B cell (primary cell): ENCODE data around the gene GPRC6A. TPM values are rescaled to one million over a fixed set of nuclear protein-coding genes. Genes with fewer than 3 reads are reported as not detected.

Experiments used
- ATAC-seq: fragments of 200-7000 bp; cut with Tn5 transposase; one replicate; pipeline ENCODE4 v1.10.0; 2021; ENCODE audit warnings: low read depth, mild to moderate bottlenecking, moderate number of reproducible peaks, moderate library complexity
- CTCF ChIA-PET: fragments of 350-600 bp; sonication (Branson Sonifier 250); formaldehyde crosslinking; loops from one replicate; lab custom pipeline; 2021; ENCODE audit warnings: antibody characterized with exemption, inconsistent platforms; lab: Charles Lee
- POLR2A ChIA-PET: fragments of 350-600 bp; sonication (Branson Sonifier 250); formaldehyde crosslinking; loops from one replicate; lab custom pipeline; 2021; ENCODE audit warnings: antibody characterized with exemption; lab: Charles Lee
- DNase-seq: peaks from one replicate; pipeline ENCODE4 v3.0.0; 2013
- H2AFZ ChIP-seq: 2 replicates; pipeline ENCODE4 v1.6.1; 2012; ENCODE audit warnings: mild to moderate bottlenecking, low read depth, low read length; ENCODE audit not compliant: insufficient read depth, poor library complexity, severe bottlenecking
- H3K27ac ChIP-seq, 2 donors: 1 replicate in 1 of 2; 2 replicates in 1 of 2; pipeline ENCODE4 v1.5.1; 2012 to 2013; ENCODE audit warnings: low read length in 2 of 2, mild to moderate bottlenecking in 2 of 2, moderate library complexity in 1 of 2
- H3K27me3 ChIP-seq, 4 experiments: fragments of 200-600 bp in 1 of 4; sonication (generic) in 1 of 4; replicated peaks in 1 of 4; 1 replicate in 2 of 4; 2 replicates in 2 of 4; pipeline versions ENCODE4 v1.6.1 to v1.7.0; 2013 to 2016; ENCODE audit warnings: low read length in 3 of 4, mild to moderate bottlenecking in 2 of 4, mixed read lengths in 1 of 4, moderate library complexity in 1 of 4; ENCODE audit not compliant: insufficient read depth in 4 of 4, control insufficient read depth in 3 of 4; ENCODE audit errors: control extremely low read depth in 1 of 4
- H3K36me3 ChIP-seq, 2 experiments: replicated peaks in 1 of 2; 1 replicate in 1 of 2; 2 replicates in 1 of 2; pipeline versions ENCODE4 v1.6.1 to v1.7.1; 2013; ENCODE audit warnings: low read length in 1 of 2; ENCODE audit not compliant: insufficient read depth in 2 of 2, control insufficient read depth in 1 of 2; ENCODE audit errors: control extremely low read depth in 1 of 2, extremely low read depth in 1 of 2
- H3K4me1 ChIP-seq, 2 donors: fragments of 200-600 bp in 1 of 2; sonication (generic) in 1 of 2; 1 replicate in 1 of 2; 2 replicates in 1 of 2; pipeline versions ENCODE4 v1.5.1 to v1.6.1; 2013 to 2017; ENCODE audit warnings: low read length in 2 of 2; ENCODE audit not compliant: control insufficient read depth in 2 of 2, insufficient read depth in 2 of 2
- H3K4me2 ChIP-seq: replicated peaks from 2 replicates; pipeline ENCODE3; 2012; ENCODE audit warnings: mild to moderate bottlenecking, low read depth, low read length; ENCODE audit not compliant: poor library complexity, severe bottlenecking
- H3K4me3 ChIP-seq, 5 experiments: fragments of 200-600 bp in 1 of 5; sonication (generic) in 1 of 5; 1 replicate in 3 of 5; 2 replicates in 2 of 5; pipeline versions ENCODE4 v1.5.1 to v1.7.0; 2011 to 2016; ENCODE audit warnings: low read length in 4 of 5, mild to moderate bottlenecking in 4 of 5, low read depth in 2 of 5, control low read depth in 1 of 5, moderate library complexity in 1 of 5; ENCODE audit not compliant: insufficient read depth in 1 of 5; ENCODE audit errors: control extremely low read depth in 1 of 5, extremely low read depth in 1 of 5
- H3K79me2 ChIP-seq: fragments of 200-600 bp; sonication (generic); one replicate; pipeline ENCODE4 v1.6.0; 2016; ENCODE audit warnings: low read length; ENCODE audit not compliant: control insufficient read depth, insufficient read depth
- H3K9ac ChIP-seq: fragments of 200-600 bp; sonication (generic); 2 replicates; pipeline ENCODE4 v1.6.1; 2017; ENCODE audit warnings: mild to moderate bottlenecking, low read length, moderate library complexity
- H3K9me3 ChIP-seq, 3 donors: one replicate each; pipeline versions ENCODE4 v1.6.1 to v1.7.1; 2013; ENCODE audit warnings: low read length in 2 of 3; ENCODE audit not compliant: control insufficient read depth in 2 of 3, insufficient read depth in 1 of 3; ENCODE audit errors: control extremely low read depth in 1 of 3
- H4K20me1 ChIP-seq: 2 replicates; pipeline ENCODE4 v1.6.0; 2012; ENCODE audit warnings: mild to moderate bottlenecking, low read length; ENCODE audit not compliant: insufficient read depth, control insufficient read depth, poor library complexity, severe bottlenecking
- H3K27ac Mint-ChIP-seq: one replicate; pipeline ENCODE4 v1.8.0; 2021; ENCODE audit warnings: mixed read lengths
- H3K27me3 Mint-ChIP-seq: one replicate; pipeline ENCODE4 v1.8.0; 2021; ENCODE audit warnings: mixed read lengths
- H3K4me1 Mint-ChIP-seq: one replicate; pipeline ENCODE4 v1.8.0; 2021; ENCODE audit warnings: mixed read lengths
- H3K4me3 Mint-ChIP-seq: one replicate; pipeline ENCODE4 v1.8.0; 2021; ENCODE audit warnings: mixed read lengths
- H3K9me3 Mint-ChIP-seq: one replicate; pipeline ENCODE4 v1.8.0; 2022; ENCODE audit warnings: mixed read lengths; ENCODE audit not compliant: insufficient read depth
- CTCF ChIP-seq: fragments of 200-600 bp; IDR thresholded peaks from one replicate; pipeline ENCODE4 v1.8.0; 2022; ENCODE audit warnings: antibody characterized with exemption, mild to moderate bottlenecking
- EZH2 ChIP-seq: IDR thresholded peaks from 2 replicates; pipeline ENCODE4 v1.6.1; 2012; ENCODE audit warnings: borderline replicate concordance, low read depth, mild to moderate bottlenecking, moderate library complexity, low read length; ENCODE audit not compliant: insufficient read depth, poor library complexity, severe bottlenecking
- WGBS: methylation state at CpG from one replicate; pipeline ENCODE4 v1.1.5; 2013; ENCODE audit warnings: missing lambda C conversion rate; ENCODE audit not compliant: insufficient coverage; 5-methylcytosine and 5-hydroxymethylcytosine counted together
- intact Hi-C: fragments of 100-400 bp; cut with micrococcal nuclease; formaldehyde crosslinking; loops from one replicate; pipeline ENCODE4 v1.10.0; 2022
- polyA plus RNA-seq: library from polyadenylated mRNA; depleted of rRNA; stranded (reverse); fragments of >200 nt; gene quantifications from 2 replicates; pipeline ENCODE4 v1.2.3, GENCODE V29; 2012
- total RNA-seq, 2 donors: library from RNA; stranded (reverse); fragments of 120-200 nt in 1 of 2; gene quantifications; 1 replicate in 1 of 2; 2 replicates in 1 of 2; pipeline versions ENCODE4 v1.2.3 to v1.2.4, GENCODE V29; 2013 to 2022

The GPRC6A gene
- total and polyA plus RNA-seq, 2 donors (not counting 1 experiment from before 2014, with no cell fraction given), result not detected

- WGBS, result no CpG with 5 or more reads among the region's 1 CpG
- POLR2A ChIA-PET, result no interaction called here
Observed at GRCh38 chr6:116842459-116842858, 13.6 kb upstream of the GPRC6A start.

GRCh38 chr6:116840091-116840490 is 11.2 kb upstream of the GPRC6A start:
- peaks cover 13% of the 10 kb centered on the region for H3K27me3 Mint-ChIP-seq
- Histone ChIP-seq H3K79me2 (no peaks in the 10 kb centered on the region), H3K4me2 (no peak overlapping the region), H3K9ac (no peak overlapping the region), H2AFZ (no peak overlapping the region), H3K4me3 (no peak overlapping the region), H3K27me3 (no peaks in the 10 kb centered on the region), H3K27ac (no peak overlapping the region), H3K36me3 (no peaks in the 10 kb centered on the region), H3K4me1 (no peaks in the 10 kb centered on the region), H3K9me3 (no peaks in the 10 kb centered on the region), H4K20me1 (no peaks in the 10 kb centered on the region)
- TF ChIP-seq CTCF (no peak), EZH2 (no peak)
- intact Hi-C loops, result loop anchor here (10.0 kb wide), 1 partner anchor 305 kb away; no protein-coding TSS in a partner anchor
- CTCF ChIA-PET, result no interaction called here
- DNase-seq, result no peak
- POLR2A ChIA-PET, result no interaction called here
- no peaks in the 10 kb centered on the region for H3K9me3 Mint-ChIP-seq
- no peak overlapping the region for H3K27ac Mint-ChIP-seq
- WGBS, result 24% methylated on average over 1 of the region's 2 CpGs
- H3K4me1 Mint-ChIP-seq, result no peaks in the 10 kb centered on the region
- ATAC-seq, result no peak
- H3K4me3 Mint-ChIP-seq, result no peak overlapping the region

More at GRCh38 chr6:116842459-116842858, 13.6 kb upstream of the GPRC6A start:
- H3K36me3 ChIP-seq, result no peaks in the 10 kb centered on the region
- no peak overlapping the region for H3K9ac ChIP-seq
- Mint-ChIP-seq H3K4me3 (no peak overlapping the region), H3K27ac (no peak overlapping the region), H3K9me3 (no peaks in the 10 kb centered on the region), H3K4me1 (no peaks in the 10 kb centered on the region), H3K27me3 (peaks cover 8% of the 10 kb centered on the region)
- no peaks in the 10 kb centered on the region for H3K27me3 ChIP-seq
- H3K27ac ChIP-seq, result no peak overlapping the region
- intact Hi-C loops, result loop anchor here (10.0 kb wide), 1 partner anchor 308 kb away; no protein-coding TSS in a partner anchor
- no peak for ATAC-seq
- CTCF ChIA-PET, result no interaction called here
- H3K4me2 ChIP-seq, result no peak overlapping the region
- no peaks in the 10 kb centered on the region for H3K79me2 ChIP-seq
- H3K4me1 ChIP-seq, result no peaks in the 10 kb centered on the region
- H3K9me3 ChIP-seq, result no peaks in the 10 kb centered on the region
- no peak for TF ChIP-seq EZH2
- TF ChIP-seq CTCF, result no peak
- DNase-seq, result no peak
- H4K20me1 ChIP-seq, result no peaks in the 10 kb centered on the region
- H2AFZ ChIP-seq, result no peak overlapping the region
- H3K4me3 ChIP-seq, result no peak overlapping the region
